ENCODE measurements around the gene OR4Q3. TPM values are rescaled to one million over a fixed set of nuclear protein-coding genes. Genes with fewer than 3 reads are reported as not detected.
"Not testable (repeated sequence)": the region's sequence is repeated elsewhere in the genome, so short reads cannot be mapped to it uniquely, and the experiment has no call there.

The OR4Q3 gene
- polyA plus RNA-seq, 2 of the 4 experiments (the other 2 are of a cell fraction): not detected

- H3K4me3 ChIP-seq, H3K27ac ChIP-seq, FAIRE-seq, CTCF ChIA-PET, H3K9me3 ChIP-seq, H3K4me1 ChIP-seq, H3K4me2 ChIP-seq, POLR2A ChIA-PET: not testable (repeated sequence)
- TF ChIP-seq RAD21 (conservative IDR thresholded peaks at IDR 0.05 in 1 of 2, IDR thresholded peaks at IDR 0.05 in 1 of 2): peak in 1 of 2 experiments; percentile 32; a peak in 2 of 5 replicates
- peak; percentile 10; the same call in 1 of the 3 replicates for TF ChIP-seq CTCF (IDR thresholded peaks at IDR 0.05)
- ATAC-seq: peak in 1 of 2 experiments; percentile 50; a peak in 2 of 6 replicates
- DNase-seq (ENCODE audit: low read depth in 1 of 2, low spot score in 1 of 2): peak in 1 of 2 experiments; percentile 57
- 16% methylated on average over 10 of the region's 10 CpGs for WGBS (ENCODE audit: missing lambda C conversion rate)
These were observed 53.2 kb downstream of the OR4Q3 start for GRCh38 chr14:19796520-19797108.

Small RNAs within 50 kb of the gene (small RNA-seq; reads per million reads assigned to genes)
- 0 reads per million in 6 experiments for gene AL512310.1

Other genes starting within 250 kb of the OR4Q3 start
- gene OR11H2, start 29.7 kb upstream of the OR4Q3 start, polyA plus RNA-seq (2011; rRNA removed): not detected in 2 replicates
- gene OR11H2, start 29.7 kb upstream of the OR4Q3 start, polyA plus RNA-seq (2017; fragmentation: RNase III; extraction: RNeasy Plus Mini Kit Qiagen cat#74134 plus additional on column Dnase treatment): not detected in 3 replicates
- not detected in 2 replicates for gene OR4M1, start 29.9 kb downstream of the OR4Q3 start, polyA plus RNA-seq (2011; rRNA removed)
- not detected in 3 replicates for gene OR4M1, start 29.9 kb downstream of the OR4Q3 start, polyA plus RNA-seq (2017; fragmentation: RNase III; extraction: RNeasy Plus Mini Kit Qiagen cat#74134 plus additional on column Dnase treatment)
- gene OR4N2, start 60.2 kb downstream of the OR4Q3 start, polyA plus RNA-seq (2011; rRNA removed): not detected in 2 replicates
- gene OR4N2, start 60.2 kb downstream of the OR4Q3 start, polyA plus RNA-seq (2017; fragmentation: RNase III; extraction: RNeasy Plus Mini Kit Qiagen cat#74134 plus additional on column Dnase treatment): not detected in 3 replicates
- gene OR4K2, start 131.6 kb downstream of the OR4Q3 start, polyA plus RNA-seq (2011; rRNA removed): not detected in 2 replicates
- not detected in 3 replicates for gene OR4K2, start 131.6 kb downstream of the OR4Q3 start, polyA plus RNA-seq (2017; fragmentation: RNase III; extraction: RNeasy Plus Mini Kit Qiagen cat#74134 plus additional on column Dnase treatment)
- gene OR4K5, start 177.0 kb downstream of the OR4Q3 start, polyA plus RNA-seq (2011; rRNA removed): not detected in 2 replicates
- gene OR4K5, start 177.0 kb downstream of the OR4Q3 start, polyA plus RNA-seq (2017; fragmentation: RNase III; extraction: RNeasy Plus Mini Kit Qiagen cat#74134 plus additional on column Dnase treatment): not detected in 3 replicates
- not detected in 2 replicates for gene OR4K1, start 187.3 kb downstream of the OR4Q3 start, polyA plus RNA-seq (2011; rRNA removed)
- gene OR4K1, start 187.3 kb downstream of the OR4Q3 start, polyA plus RNA-seq (2017; fragmentation: RNase III; extraction: RNeasy Plus Mini Kit Qiagen cat#74134 plus additional on column Dnase treatment): not detected in 3 replicates
- not detected in 2 replicates for gene OR4K15, start 232.0 kb downstream of the OR4Q3 start, polyA plus RNA-seq (2011; rRNA removed)
- gene OR4K15, start 232.0 kb downstream of the OR4Q3 start, polyA plus RNA-seq (2017; fragmentation: RNase III; extraction: RNeasy Plus Mini Kit Qiagen cat#74134 plus additional on column Dnase treatment): not detected in 3 replicates

Measured in A549 (cell line).